Transverse colon (tissue), 4 donors: ENCODE data around the gene FXYD7. TPM values are rescaled to one million over a fixed set of nuclear protein-coding genes. Genes with fewer than 3 reads are reported as not detected.

Experiments
- DNase-seq: peaks from one replicate; pipeline ENCODE4 v3.0.0-alpha.2; 2019
- H3K27ac ChIP-seq, 4 donors: fragments of 200-600 bp; sonication (generic); 2 replicates each; pipeline ENCODE4 v1.5.1; 2016 to 2018; ENCODE audit warnings: inconsistent platforms in 4 of 4
- H3K27me3 ChIP-seq: fragments of 200-600 bp; sonication (generic); 2 replicates; pipeline ENCODE4 v1.5.1; 2017; ENCODE audit warnings: inconsistent platforms
- H3K36me3 ChIP-seq, 4 donors: fragments of 200-600 bp; sonication (generic); 2 replicates each; pipeline ENCODE4 v1.5.1; 2017 to 2019; ENCODE audit warnings: inconsistent platforms in 4 of 4
- H3K4me1 ChIP-seq, 4 donors: fragments of 200-600 bp; sonication (generic); 2 replicates each; pipeline ENCODE4 v1.5.1; 2017 to 2020; ENCODE audit warnings: inconsistent platforms in 4 of 4
- H3K4me3 ChIP-seq, 4 donors: fragments of 200-600 bp; sonication (generic); 1 replicate in 1 of 4; 2 replicates in 3 of 4; pipeline versions ENCODE4 v1.5.1 to v1.6.1; 2017 to 2019; ENCODE audit warnings: inconsistent platforms in 4 of 4
- H3K9me3 ChIP-seq, 2 donors: fragments of 200-600 bp; sonication (generic); 2 replicates each; pipeline ENCODE4 v1.5.1; 2017 to 2019; ENCODE audit warnings: inconsistent platforms in 2 of 2
- EP300 ChIP-seq: sonication (generic); formaldehyde crosslinking; IDR thresholded peaks from one replicate; pipeline ENCODE4 v1.6.1; 2017; ENCODE audit warnings: antibody characterized with exemption, low read depth
- POLR2A ChIP-seq: fragments of 450-650 bp; IDR thresholded peaks from one replicate; pipeline ENCODE4 v1.6.1; 2016; ENCODE audit warnings: antibody characterized with exemption, mild to moderate bottlenecking, moderate library complexity
- POLR2AphosphoS5 ChIP-seq, 3 donors: sonication (generic); formaldehyde crosslinking; IDR thresholded peaks; one replicate each; pipeline ENCODE4 v1.6.1; 2016; ENCODE audit warnings: antibody characterized with exemption in 3 of 3
- WGBS, 2 donors: methylation state at CpG; one replicate each; pipeline ENCODE4 v1.1.5; 2018; ENCODE audit warnings: low coverage in 1 of 2; 5-methylcytosine and 5-hydroxymethylcytosine counted together
- in situ Hi-C, 4 donors: fragments of 200-750 bp; cut with MboI; loops; one replicate each; pipeline versions ENCODE4 v1.15.0 to v1.15.1; 2017; ENCODE audit warnings: low sequenced_read_pairs in 3 of 4, low pct_ligation_motif_present in 1 of 4, low pct_unique_long_range_greater_than_20kb in 1 of 4
- intact Hi-C: fragments of 100-400 bp; cut with DNase I; formaldehyde crosslinking; loops from one replicate; pipeline ENCODE4 v1.15.1; 2023; ENCODE audit warnings: low total_unique reads
- total RNA-seq, 4 donors: library from RNA; depleted of rRNA; stranded (reverse); fragments of >200 nt; gene quantifications; one replicate each; pipeline ENCODE4 v1.1.0, GENCODE V29; 2016
- TF ChIP-seq, protein P1 (sequence below), 5 experiments: fragments of 200-600 bp in 3 of 5; fragments of 450-650 bp in 2 of 5; sonication (generic) in 3 of 5; IDR thresholded peaks; 1 replicate in 2 of 5; 2 replicates in 3 of 5; pipeline ENCODE4 v1.5.1; 2016 to 2017; ENCODE audit warnings: antibody characterized with exemption in 5 of 5, inconsistent platforms in 3 of 5, mild to moderate bottlenecking in 2 of 5, moderate library complexity in 1 of 5

FXYD7 gene
- total RNA-seq, 4 donors from 2014 or later: not detected

DNA sequence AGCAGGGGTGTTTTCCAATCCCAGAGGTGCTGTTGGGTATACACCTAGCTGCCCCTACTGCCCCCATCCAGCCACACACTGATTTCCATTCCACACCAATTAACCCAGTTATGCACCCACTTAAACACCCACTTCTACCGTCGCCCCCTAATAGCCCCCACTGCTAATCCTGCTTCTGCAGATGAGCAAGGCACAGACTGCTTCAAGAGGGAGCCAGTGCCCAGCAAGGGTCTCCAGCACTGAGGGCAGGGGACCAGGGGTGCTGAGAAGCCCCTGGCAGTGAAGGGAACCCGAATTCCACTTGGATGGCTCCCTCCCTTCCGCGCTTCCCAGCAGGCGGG is 1.2 kb downstream of the FXYD7 start:
- in situ Hi-C loops: no loop called here
- Histone ChIP-seq H3K27me3 (peaks cover 24% of the 10 kb centered on the region), H3K27ac (no peak overlapping the region), H3K4me3 (no peak overlapping the region), H3K36me3 (no peaks in the 10 kb centered on the region), H3K9me3 (no peaks in the 10 kb centered on the region), H3K4me1 (peaks cover 9 to 37% (median 30%) of the 10 kb centered on the region in 4 donors)
- intact Hi-C loops: no loop called here
- DNase-seq: no peak
- no peak for TF ChIP-seq POLR2A
- TF ChIP-seq, protein P1, sequence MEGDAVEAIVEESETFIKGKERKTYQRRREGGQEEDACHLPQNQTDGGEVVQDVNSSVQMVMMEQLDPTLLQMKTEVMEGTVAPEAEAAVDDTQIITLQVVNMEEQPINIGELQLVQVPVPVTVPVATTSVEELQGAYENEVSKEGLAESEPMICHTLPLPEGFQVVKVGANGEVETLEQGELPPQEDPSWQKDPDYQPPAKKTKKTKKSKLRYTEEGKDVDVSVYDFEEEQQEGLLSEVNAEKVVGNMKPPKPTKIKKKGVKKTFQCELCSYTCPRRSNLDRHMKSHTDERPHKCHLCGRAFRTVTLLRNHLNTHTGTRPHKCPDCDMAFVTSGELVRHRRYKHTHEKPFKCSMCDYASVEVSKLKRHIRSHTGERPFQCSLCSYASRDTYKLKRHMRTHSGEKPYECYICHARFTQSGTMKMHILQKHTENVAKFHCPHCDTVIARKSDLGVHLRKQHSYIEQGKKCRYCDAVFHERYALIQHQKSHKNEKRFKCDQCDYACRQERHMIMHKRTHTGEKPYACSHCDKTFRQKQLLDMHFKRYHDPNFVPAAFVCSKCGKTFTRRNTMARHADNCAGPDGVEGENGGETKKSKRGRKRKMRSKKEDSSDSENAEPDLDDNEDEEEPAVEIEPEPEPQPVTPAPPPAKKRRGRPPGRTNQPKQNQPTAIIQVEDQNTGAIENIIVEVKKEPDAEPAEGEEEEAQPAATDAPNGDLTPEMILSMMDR (IDR thresholded peaks at IDR 0.05): no peak
- TF ChIP-seq POLR2AphosphoS5 (IDR thresholded peaks at IDR 0.05): no peak
- TF ChIP-seq EP300: no peak
- WGBS, 2 donors: 46% methylated on average over 6 of the region's 6 CpGs; no CpG with 5 or more reads in 1 of the 2 donors

DNA sequence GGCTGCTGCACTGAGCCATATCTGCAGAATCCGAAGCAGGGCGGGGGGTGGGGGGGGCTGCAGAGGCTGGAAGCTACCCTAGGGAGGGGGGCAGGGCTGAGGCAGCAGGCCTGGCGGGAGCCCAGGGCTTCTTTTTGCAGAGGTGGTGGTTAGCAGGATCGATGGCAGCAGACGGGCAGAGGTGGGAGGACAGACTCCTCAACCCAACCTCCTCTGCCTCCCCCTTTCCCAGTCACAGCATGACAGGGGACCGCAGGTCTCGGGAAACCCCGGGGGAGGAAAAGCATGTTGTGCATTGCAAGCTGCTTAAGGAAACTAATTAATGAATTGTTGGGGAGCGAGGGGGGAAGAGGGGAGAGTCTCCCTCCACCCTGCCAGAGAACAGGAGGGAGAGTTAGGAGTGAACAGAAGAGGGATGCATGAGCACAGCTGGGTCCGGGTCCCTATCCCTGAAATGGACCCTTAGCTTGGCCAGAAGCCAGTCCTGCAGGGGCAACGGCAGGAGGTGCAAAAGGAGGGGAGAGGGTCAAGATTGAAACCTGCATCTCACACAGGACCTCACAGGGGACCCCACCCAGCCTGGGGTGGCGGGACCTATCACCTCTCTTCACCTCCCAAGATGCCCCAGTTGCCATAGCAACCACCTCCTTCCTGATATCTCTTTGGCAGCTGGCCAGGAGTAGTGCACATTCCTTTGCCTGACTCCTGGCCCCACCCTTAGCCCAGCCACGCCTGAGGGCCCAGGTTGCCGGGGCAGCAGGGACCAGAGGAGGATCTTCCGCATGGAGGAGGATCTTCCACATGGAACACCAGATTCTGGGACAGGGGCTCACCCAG is 1.8 kb downstream of the FXYD7 start:
- Histone ChIP-seq H3K4me1 (peaks cover 9 to 32% (median 25%) of the 10 kb centered on the region in 4 donors), H3K27me3 (peaks cover 24% of the 10 kb centered on the region), H3K36me3 (no peaks in the 10 kb centered on the region), H3K27ac (no peak overlapping the region), H3K4me3 (no peak overlapping the region), H3K9me3 (no peaks in the 10 kb centered on the region)
- intact Hi-C loops (no loop called here), in situ Hi-C loops (no loop called here)
- WGBS, 2 donors: 37% methylated on average over 15 of the region's 15 CpGs; no CpG with 5 or more reads in 1 of the 2 donors
- peak in 2 of 3 donors; percentile 25 to 48 for TF ChIP-seq POLR2AphosphoS5 (IDR thresholded peaks at IDR 0.05)
- no peak for TF ChIP-seq EP300
- TF ChIP-seq POLR2A: no peak
- peak; percentile 84 for DNase-seq

DNA sequence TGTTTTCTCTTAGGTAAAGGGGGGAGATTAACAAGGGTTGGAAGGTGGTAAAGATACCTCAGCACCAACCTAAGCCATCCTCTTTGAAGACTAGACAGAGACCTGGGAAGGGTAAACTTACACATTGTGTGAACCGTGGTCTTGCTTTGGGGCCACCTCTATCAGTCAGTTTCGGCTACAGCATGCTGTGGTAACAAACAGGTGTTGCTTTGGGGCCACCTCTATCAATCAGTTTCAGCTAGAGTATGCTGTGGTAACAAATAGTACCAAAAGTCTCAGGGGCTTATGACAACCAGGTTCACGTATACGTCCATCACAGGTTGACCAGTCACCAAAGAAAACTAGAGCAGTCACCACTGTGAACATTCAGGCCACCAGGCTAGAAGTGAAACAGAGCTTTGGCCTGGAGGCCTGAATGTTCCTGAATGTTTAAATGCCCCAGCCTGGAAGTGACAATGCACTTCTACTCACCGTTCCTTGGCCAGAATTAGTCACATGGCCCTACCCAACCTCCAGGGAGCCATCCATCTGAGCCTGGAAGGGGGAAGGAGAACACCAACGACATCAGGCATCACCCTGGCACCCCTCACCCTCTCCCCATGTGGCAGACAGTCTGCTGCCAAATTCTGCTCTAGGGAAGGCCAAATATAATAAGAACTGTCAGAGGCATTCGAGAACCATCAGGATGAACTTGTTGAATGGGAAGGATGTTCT is 3.8 kb downstream of the FXYD7 start:
- intact Hi-C loops: no loop called here
- no peaks in the 10 kb centered on the region for H3K36me3 ChIP-seq
- WGBS, 2 donors: 40 to 77% methylated on average over 1 to 7 of the region's 7 CpGs
- DNase-seq: no peak
- peaks cover 38% of the 10 kb centered on the region for H3K27me3 ChIP-seq
- H3K27ac ChIP-seq: no peak overlapping the region
- H3K9me3 ChIP-seq: no peaks in the 10 kb centered on the region
- in situ Hi-C loops: no loop called here
- no peak for TF ChIP-seq POLR2A
- TF ChIP-seq POLR2AphosphoS5 (IDR thresholded peaks at IDR 0.05): no peak
- TF ChIP-seq, protein P1 (IDR thresholded peaks at IDR 0.05): no peak
- no peak for TF ChIP-seq EP300
- peaks cover 3 to 15% (median 13%) of the 10 kb centered on the region in 4 donors for H3K4me1 ChIP-seq
- H3K4me3 ChIP-seq: no peak overlapping the region

DNA sequence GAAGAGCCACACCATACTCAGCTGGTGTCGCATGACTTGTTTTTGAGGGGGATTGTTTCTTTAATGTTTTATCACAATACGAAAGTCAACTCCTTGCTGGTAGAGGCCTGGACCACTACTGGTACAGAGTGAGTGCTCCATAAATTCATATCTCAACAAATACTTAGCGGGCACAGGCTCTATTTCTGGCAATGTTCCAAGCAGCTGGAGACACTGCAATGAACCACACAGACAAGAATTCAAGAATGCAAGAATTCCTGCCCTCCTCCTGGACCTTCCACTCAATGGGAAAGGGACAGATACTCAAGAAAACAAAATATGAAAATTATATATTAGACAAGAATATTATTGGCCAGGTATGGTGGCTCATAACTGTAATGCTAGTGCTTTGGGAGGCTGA is 6.4 kb downstream of the FXYD7 start:
- Histone ChIP-seq H3K27ac (no peak overlapping the region), H3K27me3 (peaks cover 38% of the 10 kb centered on the region), H3K36me3 (no peaks in the 10 kb centered on the region), H3K4me1 (peaks cover 7 to 12% (median 11%) of the 10 kb centered on the region in 4 donors), H3K9me3 (no peaks in the 10 kb centered on the region), H3K4me3 (no peak overlapping the region)
- in situ Hi-C loops (no loop called here), intact Hi-C loops (no loop called here)
- no peak for DNase-seq
- WGBS, 2 donors: 79 to 100% methylated on average over 3 of the region's 3 CpGs
- no peak for TF ChIP-seq POLR2A
- TF ChIP-seq, protein P1 (IDR thresholded peaks at IDR 0.05): no peak
- TF ChIP-seq POLR2AphosphoS5 (IDR thresholded peaks at IDR 0.05): no peak
- TF ChIP-seq EP300: no peak
